Measurements from ENCODE around the gene ZNF701.
A peak's percentile ranks its signal among the peaks of the same experiment; 100 is the strongest.
"Not testable (repeated sequence)": the region's sequence is repeated elsewhere in the genome, so short reads cannot be mapped to it uniquely, and the experiment has no call there.

ZNF701 gene

DNA sequence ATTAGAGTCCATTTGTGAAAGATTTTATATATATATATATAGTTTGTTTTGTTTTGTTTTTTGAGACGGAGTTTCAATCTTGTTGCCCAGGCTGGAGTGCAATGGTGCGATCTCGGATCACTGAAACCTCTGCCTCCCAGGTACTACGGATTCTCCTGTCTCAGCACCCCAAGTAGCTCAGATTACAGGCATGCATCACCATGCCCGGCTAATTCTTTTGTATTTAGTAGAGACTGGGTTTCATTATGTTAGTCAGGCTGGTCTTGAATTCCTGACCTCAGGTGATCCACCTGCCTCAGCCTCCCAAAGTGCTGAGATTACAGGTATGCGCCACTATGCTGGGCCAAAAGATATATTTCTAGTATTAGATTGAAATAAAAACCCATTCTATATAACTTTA is 4.0 kb upstream of the ZNF701 start:
- no peaks in the 10 kb centered on the region for H3K9me3 ChIP-seq (ENCODE audit: severe bottlenecking)
- TF ChIP-seq, protein P1, sequence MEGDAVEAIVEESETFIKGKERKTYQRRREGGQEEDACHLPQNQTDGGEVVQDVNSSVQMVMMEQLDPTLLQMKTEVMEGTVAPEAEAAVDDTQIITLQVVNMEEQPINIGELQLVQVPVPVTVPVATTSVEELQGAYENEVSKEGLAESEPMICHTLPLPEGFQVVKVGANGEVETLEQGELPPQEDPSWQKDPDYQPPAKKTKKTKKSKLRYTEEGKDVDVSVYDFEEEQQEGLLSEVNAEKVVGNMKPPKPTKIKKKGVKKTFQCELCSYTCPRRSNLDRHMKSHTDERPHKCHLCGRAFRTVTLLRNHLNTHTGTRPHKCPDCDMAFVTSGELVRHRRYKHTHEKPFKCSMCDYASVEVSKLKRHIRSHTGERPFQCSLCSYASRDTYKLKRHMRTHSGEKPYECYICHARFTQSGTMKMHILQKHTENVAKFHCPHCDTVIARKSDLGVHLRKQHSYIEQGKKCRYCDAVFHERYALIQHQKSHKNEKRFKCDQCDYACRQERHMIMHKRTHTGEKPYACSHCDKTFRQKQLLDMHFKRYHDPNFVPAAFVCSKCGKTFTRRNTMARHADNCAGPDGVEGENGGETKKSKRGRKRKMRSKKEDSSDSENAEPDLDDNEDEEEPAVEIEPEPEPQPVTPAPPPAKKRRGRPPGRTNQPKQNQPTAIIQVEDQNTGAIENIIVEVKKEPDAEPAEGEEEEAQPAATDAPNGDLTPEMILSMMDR (IDR thresholded peaks at IDR 0.05; ENCODE audit: low read depth, low read length), result no peak

DNA sequence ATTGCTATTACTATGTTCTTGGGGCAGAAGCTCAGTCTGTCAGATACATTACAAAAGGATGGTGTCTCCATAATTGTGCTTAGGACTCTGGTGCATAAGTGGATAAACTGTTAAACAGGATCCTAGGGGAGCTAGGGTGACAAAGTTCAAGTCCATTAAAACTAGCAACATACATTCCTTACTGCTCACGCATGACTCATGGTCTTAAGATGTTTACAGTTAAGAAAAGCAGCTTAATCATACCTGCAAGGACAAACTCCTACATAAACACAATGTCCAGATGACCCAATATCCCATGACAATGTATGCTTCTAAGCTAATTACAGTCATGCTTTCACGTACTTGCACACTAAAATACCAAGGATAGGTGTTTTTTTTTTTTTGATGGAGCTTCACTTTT is 3.5 kb upstream of the ZNF701 start:
- TF ChIP-seq, protein P1 (IDR thresholded peaks at IDR 0.05; ENCODE audit: low read depth, low read length), result no peak
- DNase-seq, result no peak
- Histone ChIP-seq H3K27me3 (ENCODE audit: insufficient read depth, low read depth, severe bottlenecking) (no peaks in the 10 kb centered on the region), H3K4me3 (ENCODE audit: low read depth, low read length) (no peak overlapping the region), H3K9me3 (ENCODE audit: severe bottlenecking) (no peaks in the 10 kb centered on the region), H3K36me3 (peaks cover 5% of the 10 kb centered on the region), H3K27ac (no peak overlapping the region)

More for the DNA sequence above, 4.0 kb upstream of the ZNF701 start:
- no peak for DNase-seq
- H3K4me3 ChIP-seq (ENCODE audit: low read depth, low read length), result no peak overlapping the region
- H3K36me3 ChIP-seq, result peaks cover 7% of the 10 kb centered on the region
- no peaks in the 10 kb centered on the region for H3K27me3 ChIP-seq (ENCODE audit: insufficient read depth, low read depth, severe bottlenecking)
- H3K27ac ChIP-seq, result no peak overlapping the region

DNA sequence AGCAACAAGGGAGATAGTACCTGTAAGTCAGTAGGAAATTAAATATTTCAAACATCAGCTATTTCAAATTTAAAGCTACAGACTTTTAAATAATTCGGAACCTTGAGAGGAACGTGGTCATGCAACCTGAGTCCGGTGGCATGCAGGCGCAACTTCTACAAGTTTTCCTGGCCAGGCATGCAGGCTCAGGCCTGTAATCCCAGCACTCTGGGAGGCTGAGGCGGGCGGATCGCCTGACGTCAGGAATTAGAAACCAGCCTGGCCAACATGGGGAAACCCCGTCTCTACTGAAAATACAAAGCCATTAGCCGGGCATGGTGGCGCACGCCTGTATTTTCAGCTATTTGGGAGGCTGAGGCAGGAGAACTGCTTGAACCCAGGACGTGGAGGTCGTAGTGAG is 2.2 kb upstream of the ZNF701 start:
- no peaks in the 10 kb centered on the region for H3K27me3 ChIP-seq (ENCODE audit: insufficient read depth, low read depth, severe bottlenecking)
- H3K27ac ChIP-seq, result no peak overlapping the region
- TF ChIP-seq, protein P1 (IDR thresholded peaks at IDR 0.05; ENCODE audit: low read depth, low read length), result no peak
- H3K9me3 ChIP-seq (ENCODE audit: severe bottlenecking), result no peaks in the 10 kb centered on the region
- peaks cover 3% of the 10 kb centered on the region; the same call in 1 of the 2 replicates for H3K36me3 ChIP-seq
- no peak overlapping the region for H3K4me3 ChIP-seq (ENCODE audit: low read depth, low read length)
- DNase-seq, result no peak

DNA sequence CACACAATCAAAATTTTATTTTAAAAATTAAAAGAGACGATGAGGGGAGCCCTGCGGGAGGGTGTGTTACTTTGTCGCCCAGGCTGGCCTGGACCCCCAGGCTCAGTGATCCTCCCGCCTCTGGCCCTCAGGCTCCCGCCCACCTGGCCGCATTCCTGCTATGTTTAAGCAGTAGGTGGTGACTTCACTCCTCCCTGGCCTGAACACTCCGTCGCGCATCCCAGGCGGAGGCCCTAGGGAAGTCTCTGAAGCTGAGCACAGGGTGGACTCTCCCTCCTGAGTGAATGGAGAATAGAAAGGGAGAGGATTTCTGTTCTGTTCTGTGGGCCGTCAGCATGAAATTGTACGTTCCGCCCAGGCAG is 468 bp upstream of the ZNF701 start:
- H3K27ac ChIP-seq, result peak overlapping the region; percentile 33
- H3K36me3 ChIP-seq; H3K27me3 ChIP-seq (ENCODE audit: insufficient read depth, low read depth, severe bottlenecking); H3K9me3 ChIP-seq (ENCODE audit: severe bottlenecking): not testable (repeated sequence)
- peak overlapping the region; percentile 99 for H3K4me3 ChIP-seq (ENCODE audit: low read depth, low read length)
- DNase-seq, result peak; percentile 66

DNA sequence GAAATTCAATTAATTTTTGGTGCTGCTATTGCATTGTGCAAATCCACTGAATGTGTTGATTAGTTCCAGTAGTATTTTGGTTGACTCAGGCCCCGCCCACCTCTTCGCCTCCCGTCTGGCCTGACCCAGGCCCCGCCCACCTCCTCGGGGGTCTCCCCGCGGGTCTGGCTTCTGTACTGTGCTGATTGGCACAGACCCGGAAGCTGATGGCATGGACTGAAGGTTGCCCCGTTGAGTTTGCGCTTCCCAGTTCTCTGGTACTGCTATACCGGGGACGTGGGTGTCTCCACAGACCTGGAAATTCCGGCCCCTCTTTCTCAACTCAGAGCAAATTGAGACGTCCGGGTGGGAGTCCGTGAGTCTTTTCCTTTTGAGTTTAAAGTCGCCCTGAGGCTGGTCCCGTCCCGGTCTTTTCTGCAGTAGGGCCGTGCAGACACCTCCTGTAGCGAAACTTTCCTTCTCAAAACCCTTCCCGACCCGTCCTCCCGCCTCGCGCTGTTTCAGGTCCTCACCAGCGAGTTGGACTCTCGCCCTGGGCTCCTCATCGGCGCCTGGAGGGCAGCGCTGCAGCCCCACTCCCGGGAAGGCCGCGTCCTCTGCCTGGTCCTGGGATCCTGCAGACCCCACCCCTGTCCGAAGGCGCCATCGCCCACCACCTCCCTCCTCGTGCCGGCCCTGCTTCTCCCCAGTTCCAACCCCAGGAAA is 14.8 kb downstream of the ZNF701 start:
- DNase-seq, result no peak
- Histone ChIP-seq H3K27ac (no peak overlapping the region), H3K4me3 (ENCODE audit: low read depth, low read length) (no peak overlapping the region), H3K9me3 (ENCODE audit: severe bottlenecking) (no peaks in the 10 kb centered on the region), H3K27me3 (ENCODE audit: insufficient read depth, low read depth, severe bottlenecking) (no peaks in the 10 kb centered on the region), H3K36me3 (peaks cover 32% of the 10 kb centered on the region)
- TF ChIP-seq, protein P1 (IDR thresholded peaks at IDR 0.05; ENCODE audit: low read depth, low read length), result no peak

DNA sequence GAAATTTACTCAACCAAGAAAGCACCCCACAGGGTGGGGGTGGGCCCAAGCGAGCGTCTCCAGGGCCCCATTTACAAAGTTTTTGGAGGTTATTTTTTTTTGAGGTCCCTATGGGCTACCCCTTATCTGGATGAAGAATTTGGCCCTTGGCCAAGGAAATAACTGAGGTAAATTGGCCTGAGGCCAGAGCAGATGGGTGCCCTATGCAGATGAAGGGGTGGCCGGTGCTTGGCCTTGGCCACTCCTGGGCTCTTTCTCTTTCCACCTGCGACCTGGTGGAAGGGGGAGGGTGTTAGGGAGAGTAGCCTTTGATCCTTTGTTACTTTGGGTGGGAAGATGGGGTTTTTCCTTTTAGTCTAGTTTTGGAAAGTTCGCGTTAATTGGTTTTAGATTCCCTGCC is 15.5 kb downstream of the ZNF701 start:
- H3K27me3 ChIP-seq (ENCODE audit: insufficient read depth, low read depth, severe bottlenecking), result no peaks in the 10 kb centered on the region
- H3K4me3 ChIP-seq (ENCODE audit: low read depth, low read length), result no peak overlapping the region
- no peaks in the 10 kb centered on the region for H3K9me3 ChIP-seq (ENCODE audit: severe bottlenecking)
- peaks cover 27% of the 10 kb centered on the region for H3K36me3 ChIP-seq
- no peak overlapping the region for H3K27ac ChIP-seq
- TF ChIP-seq, protein P1 (IDR thresholded peaks at IDR 0.05; ENCODE audit: low read depth, low read length), result no peak
- no peak for DNase-seq

All from WERI-Rb-1 (cell line).